ENCODE measurements around the gene MAML3. TPM values are rescaled to one million over a fixed set of nuclear protein-coding genes. Genes with fewer than 3 reads are reported as not detected.

Gene MAML3
- total RNA-seq, 1 donor from 2014 or later, result 59.4 TPM

GRCh38 chr4:140116442-140117104 is 37.4 kb downstream of the MAML3 start:
- Mint-ChIP-seq H3K27me3 (ENCODE audit: unreplicated experiment) (no peaks in the 10 kb centered on the region), H3K36me3 (ENCODE audit: unreplicated experiment) (no peaks in the 10 kb centered on the region), H3K4me1 (ENCODE audit: low read depth, unreplicated experiment) (peaks cover 6% of the 10 kb centered on the region), H3K9me3 (ENCODE audit: unreplicated experiment) (peaks cover 2% of the 10 kb centered on the region), H3K27ac (ENCODE audit: unreplicated experiment) (peak overlapping the region; percentile 17), H3K4me3 (ENCODE audit: unreplicated experiment) (no peak overlapping the region)
- DNase-seq, result no peak
- no peak for TF ChIP-seq CTCF (IDR thresholded peaks at IDR 0.05; ENCODE audit: partially characterized antibody, unreplicated experiment)

GRCh38 chr4:140115140-140115539 is 38.8 kb downstream of the MAML3 start:
- Mint-ChIP-seq H3K27me3 (ENCODE audit: unreplicated experiment) (no peaks in the 10 kb centered on the region), H3K9me3 (ENCODE audit: unreplicated experiment) (peaks cover 2% of the 10 kb centered on the region), H3K27ac (ENCODE audit: unreplicated experiment) (no peak overlapping the region), H3K36me3 (ENCODE audit: unreplicated experiment) (no peaks in the 10 kb centered on the region), H3K4me1 (ENCODE audit: low read depth, unreplicated experiment) (peaks cover 9% of the 10 kb centered on the region), H3K4me3 (ENCODE audit: unreplicated experiment) (no peak overlapping the region)
- no peak for DNase-seq
- no peak for TF ChIP-seq CTCF (IDR thresholded peaks at IDR 0.05; ENCODE audit: partially characterized antibody, unreplicated experiment)

- peaks cover 19% of the 10 kb centered on the region for H3K4me1 Mint-ChIP-seq (ENCODE audit: low read depth, unreplicated experiment)
- H3K4me3 Mint-ChIP-seq (ENCODE audit: unreplicated experiment), result no peak overlapping the region
- no peak for DNase-seq
- H3K36me3 Mint-ChIP-seq (ENCODE audit: unreplicated experiment), result no peaks in the 10 kb centered on the region
- H3K27ac Mint-ChIP-seq (ENCODE audit: unreplicated experiment), result no peak overlapping the region
- H3K9me3 Mint-ChIP-seq (ENCODE audit: unreplicated experiment), result peaks cover 2% of the 10 kb centered on the region
- H3K27me3 Mint-ChIP-seq (ENCODE audit: unreplicated experiment), result peaks cover 5% of the 10 kb centered on the region
- TF ChIP-seq CTCF (IDR thresholded peaks at IDR 0.05; ENCODE audit: partially characterized antibody, unreplicated experiment), result no peak
Observed at GRCh38 chr4:140113653-140114052, 40.3 kb downstream of the MAML3 start.

GRCh38 chr4:140112576-140112975 is 41.4 kb downstream of the MAML3 start:
- no peaks in the 10 kb centered on the region for H3K36me3 Mint-ChIP-seq (ENCODE audit: unreplicated experiment)
- DNase-seq, result no peak
- TF ChIP-seq CTCF (IDR thresholded peaks at IDR 0.05; ENCODE audit: partially characterized antibody, unreplicated experiment), result no peak
- H3K27me3 Mint-ChIP-seq (ENCODE audit: unreplicated experiment), result peaks cover 5% of the 10 kb centered on the region
- peaks cover 6% of the 10 kb centered on the region for H3K9me3 Mint-ChIP-seq (ENCODE audit: unreplicated experiment)
- H3K4me3 Mint-ChIP-seq (ENCODE audit: unreplicated experiment), result no peak overlapping the region
- peaks cover 26% of the 10 kb centered on the region for H3K4me1 Mint-ChIP-seq (ENCODE audit: low read depth, unreplicated experiment)
- H3K27ac Mint-ChIP-seq (ENCODE audit: unreplicated experiment), result no peak overlapping the region

GRCh38 chr4:140111256-140111655 is 42.7 kb downstream of the MAML3 start:
- Mint-ChIP-seq H3K36me3 (ENCODE audit: unreplicated experiment) (no peaks in the 10 kb centered on the region), H3K27me3 (ENCODE audit: unreplicated experiment) (peaks cover 5% of the 10 kb centered on the region), H3K4me1 (ENCODE audit: low read depth, unreplicated experiment) (peaks cover 21% of the 10 kb centered on the region), H3K9me3 (ENCODE audit: unreplicated experiment) (peaks cover 6% of the 10 kb centered on the region), H3K27ac (ENCODE audit: unreplicated experiment) (no peak overlapping the region), H3K4me3 (ENCODE audit: unreplicated experiment) (no peak overlapping the region)
- no peak for DNase-seq
- TF ChIP-seq CTCF (IDR thresholded peaks at IDR 0.05; ENCODE audit: partially characterized antibody, unreplicated experiment), result no peak
